Adipose tissue (tissue), 3 donors: ENCODE data around the gene RHOV. TPM values are rescaled to one million over a fixed set of nuclear protein-coding genes. Genes with fewer than 3 reads are reported as not detected.

ENCODE experiments used
- H3K27ac ChIP-seq: one replicate; pipeline ENCODE4 v1.5.1; 2013; ENCODE audit warnings: low read depth, low read length
- WGBS, 3 donors: extraction: QIAGEN DNeasy Blood & Tissue Kit; methylation state at CpG; one replicate each; pipeline ENCODE4 v1.1.7; 2013; 5-methylcytosine and 5-hydroxymethylcytosine counted together
- polyA plus RNA-seq, 3 donors: library from polyadenylated mRNA; stranded (reverse); fragments of 200-250 nt; gene quantifications; one replicate each; pipeline ENCODE4 v1.2.3, GENCODE V29; 2013
- donor health status: healthy with polysubstance abuse.
- donor health status: Bipolar disorder and iron deficiency.
- donor health status: healthy.

Gene RHOV
- 10 to 100 TPM in 1 of 3 donors, under 1 TPM in 1, not detected in 1; 0.30 to 14.6 TPM for polyA plus RNA-seq

- H3K27ac ChIP-seq = no peak within 1 kb of the TSS
- 0 to 1% (median 1%) methylated on average over 70 to 74 of the region's 74 CpGs for WGBS, 3 donors
These were observed at the start of gene RHOV for GRCh38 chr15:40873694-40874561. Gene RHOV (minus strand): TSS chr15:40874234. CDS start chr15:40874139, 95 bp downstream.

DNA sequence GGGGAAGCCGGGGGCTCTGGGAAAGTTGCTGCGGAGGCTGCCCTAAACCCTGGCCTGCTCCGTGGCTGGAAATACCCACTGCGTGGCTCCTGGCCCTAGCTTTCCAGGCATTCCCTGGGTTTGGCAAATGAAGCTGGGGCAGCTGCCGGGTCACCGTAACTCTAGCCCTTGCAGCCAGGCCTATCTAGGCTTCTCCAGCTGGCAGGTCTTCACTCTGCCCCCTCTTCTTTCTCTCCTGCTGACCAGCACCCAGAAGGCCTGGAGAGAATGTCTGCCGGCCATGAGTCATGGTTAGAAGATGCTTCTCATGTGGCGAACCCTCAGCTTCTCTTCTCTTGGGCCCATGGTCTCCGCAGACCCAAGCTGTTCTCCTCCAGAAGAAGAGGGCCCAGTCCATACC lies 49.5 kb upstream of the RHOV start:
- H3K27ac ChIP-seq = no peak overlapping the region
- WGBS, 3 donors = 87 to 95% (median 91%) methylated on average over 8 to 9 of the region's 9 CpGs

DNA sequence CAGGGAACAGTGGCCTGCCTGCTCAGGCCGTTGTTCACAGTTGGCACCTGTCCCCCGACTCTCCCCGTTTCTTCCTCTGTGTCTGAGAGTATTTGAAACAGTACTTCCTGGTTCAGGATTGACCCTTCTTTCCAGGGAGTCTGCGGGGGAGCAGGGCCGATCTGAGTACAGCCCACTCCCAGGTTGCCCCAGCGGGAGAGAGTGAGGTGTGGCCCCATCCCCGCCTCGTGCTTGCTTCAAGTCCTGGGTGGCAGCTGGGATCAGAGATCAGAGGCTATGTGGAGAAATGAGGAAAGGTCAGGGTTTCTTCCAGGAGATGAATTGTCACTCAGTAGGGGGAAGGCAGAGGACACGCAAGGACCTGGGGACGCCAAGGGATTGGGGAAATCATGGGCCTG lies 48.6 kb upstream of the RHOV start:
- H3K27ac ChIP-seq = no peak overlapping the region
- 69 to 77% (median 70%) methylated on average over 10 of the region's 10 CpGs for WGBS, 3 donors

DNA sequence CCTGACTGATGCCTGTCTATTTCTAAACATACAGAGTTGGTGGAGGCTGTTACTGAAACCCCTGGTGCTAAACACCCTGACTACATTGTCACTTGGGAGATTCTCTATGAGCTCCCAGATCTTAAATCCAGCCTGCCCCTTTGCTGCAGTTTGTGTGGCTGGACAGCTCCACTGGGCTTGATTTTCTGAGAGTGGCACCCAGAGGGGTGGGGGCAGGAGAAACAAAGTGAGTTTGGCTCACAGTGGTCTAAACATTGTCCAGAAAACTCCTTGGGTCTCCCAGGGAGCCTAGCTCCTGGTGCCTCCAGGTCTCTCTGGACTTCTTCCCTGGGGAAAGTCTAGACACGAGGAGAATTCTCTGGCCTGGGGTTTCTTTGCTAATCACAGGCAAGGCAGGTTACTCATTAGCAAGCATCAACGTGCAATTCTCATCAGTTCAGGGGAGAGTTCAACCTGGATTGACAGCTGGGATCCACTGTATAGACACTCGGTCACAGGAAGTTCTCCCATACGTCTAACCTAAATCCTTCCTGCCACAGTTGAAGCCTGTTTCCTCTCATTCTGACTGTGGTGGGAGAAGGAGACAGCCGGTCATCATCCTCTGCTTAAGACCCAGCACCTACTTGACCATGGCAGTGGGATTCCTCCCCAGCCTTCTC lies 48.0 kb upstream of the RHOV start:
- no peak overlapping the region for H3K27ac ChIP-seq
- 59 to 68% (median 61%) methylated on average over 5 of the region's 5 CpGs for WGBS, 3 donors

DNA sequence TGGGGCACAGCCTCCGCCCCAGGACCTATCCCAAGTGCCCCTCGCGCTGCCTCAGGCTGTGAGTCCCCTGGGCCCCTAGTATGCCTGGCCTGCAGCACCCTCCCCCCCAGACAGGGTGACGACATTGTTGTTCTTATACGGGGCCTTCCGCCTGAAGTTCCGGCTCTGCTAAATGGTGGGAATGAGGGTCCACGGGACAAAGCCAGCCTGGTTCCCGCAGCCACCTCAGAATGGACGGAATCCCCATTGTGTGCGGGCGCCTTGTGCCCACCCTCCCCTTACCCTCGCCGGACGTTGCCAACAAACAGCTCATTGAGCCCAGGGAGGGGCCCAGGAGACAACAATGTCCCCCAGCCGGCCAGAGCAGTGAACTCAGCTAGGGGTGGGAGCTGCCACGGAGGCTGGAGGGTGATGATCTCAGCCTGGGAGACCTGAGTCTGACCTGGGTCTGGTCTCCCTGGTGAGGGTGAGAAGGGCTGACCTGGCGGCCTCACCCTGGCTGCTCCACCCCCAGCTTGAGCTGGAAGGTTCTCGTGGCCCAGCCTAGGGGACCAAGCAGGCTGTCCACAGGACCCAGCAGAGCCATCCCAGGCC lies 44.9 kb upstream of the RHOV start:
- WGBS, 3 donors = 65 to 76% (median 66%) methylated on average over 19 of the region's 19 CpGs
- no peak overlapping the region for H3K27ac ChIP-seq

DNA sequence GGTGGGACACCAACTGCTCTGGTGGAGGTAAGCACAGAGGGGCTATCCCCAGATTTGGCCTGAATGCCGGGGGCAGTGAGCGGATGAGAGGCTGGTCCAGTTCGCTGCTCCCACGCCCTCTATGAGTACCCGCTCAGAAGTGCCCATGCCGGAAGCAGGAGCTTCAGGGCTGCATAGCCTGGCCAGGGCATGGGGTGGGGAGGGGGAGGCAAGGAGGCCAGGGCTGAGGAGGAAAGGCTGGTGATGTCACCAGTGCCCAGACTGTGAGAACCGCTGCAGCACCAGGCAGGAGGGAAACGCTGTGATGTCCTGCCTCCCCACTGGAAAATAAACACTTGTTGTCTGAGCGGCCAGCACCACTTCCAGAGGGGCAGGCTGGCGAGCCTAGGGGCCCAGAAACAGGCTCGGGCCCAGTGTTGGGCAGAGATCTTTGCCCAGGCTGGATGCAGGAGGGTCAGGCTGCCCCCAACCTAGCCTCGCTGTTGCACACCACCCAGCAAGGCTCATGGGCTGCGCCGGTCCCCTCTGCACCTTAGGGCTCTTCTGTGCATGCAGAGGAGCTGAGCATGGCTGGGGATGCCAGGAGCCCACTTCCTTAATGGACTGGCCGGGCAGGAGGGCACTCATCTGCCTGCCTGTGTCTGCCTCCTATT lies 44.2 kb upstream of the RHOV start:
- H3K27ac ChIP-seq = no peak overlapping the region
- 72 to 81% (median 78%) methylated on average over 14 to 15 of the region's 15 CpGs for WGBS, 3 donors

GRCh38 chr15:40917585-40917984 lies 43.6 kb upstream of the RHOV start:
- H3K27ac ChIP-seq = no peak overlapping the region
- WGBS, 3 donors = 71 to 76% (median 74%) methylated on average over 11 of the region's 11 CpGs

DNA sequence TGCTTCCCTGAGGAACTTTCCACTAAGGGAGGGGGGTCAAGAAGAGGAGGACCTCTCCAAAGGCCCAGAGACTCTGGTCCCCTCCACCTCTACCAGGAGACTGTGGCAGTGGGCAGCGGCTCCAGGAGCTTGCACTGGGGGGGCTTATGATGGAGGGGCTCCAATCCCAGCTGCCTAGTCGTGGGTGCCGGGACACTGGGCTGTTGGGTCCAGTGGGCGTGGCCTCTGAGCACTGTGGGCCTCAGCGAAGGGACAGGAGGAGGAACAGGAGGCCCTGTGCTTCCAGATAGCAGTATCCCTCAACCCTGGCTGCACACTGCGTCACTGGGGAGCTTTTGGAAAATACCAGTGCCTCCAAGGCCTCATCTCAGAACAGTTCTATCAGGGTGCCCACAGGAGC lies 41.6 kb upstream of the RHOV start:
- WGBS, 3 donors = 65 to 80% (median 74%) methylated on average over 6 of the region's 6 CpGs
- H3K27ac ChIP-seq = no peak overlapping the region

GRCh38 chr15:40915116-40915661 lies 41.2 kb upstream of the RHOV start:
- 79 to 87% (median 83%) methylated on average over 12 of the region's 12 CpGs for WGBS, 3 donors
- no peak overlapping the region for H3K27ac ChIP-seq

GRCh38 chr15:40914486-40914885 lies 40.5 kb upstream of the RHOV start:
- 80 to 85% (median 82%) methylated on average over 8 of the region's 8 CpGs for WGBS, 3 donors
- H3K27ac ChIP-seq = no peak overlapping the region

DNA sequence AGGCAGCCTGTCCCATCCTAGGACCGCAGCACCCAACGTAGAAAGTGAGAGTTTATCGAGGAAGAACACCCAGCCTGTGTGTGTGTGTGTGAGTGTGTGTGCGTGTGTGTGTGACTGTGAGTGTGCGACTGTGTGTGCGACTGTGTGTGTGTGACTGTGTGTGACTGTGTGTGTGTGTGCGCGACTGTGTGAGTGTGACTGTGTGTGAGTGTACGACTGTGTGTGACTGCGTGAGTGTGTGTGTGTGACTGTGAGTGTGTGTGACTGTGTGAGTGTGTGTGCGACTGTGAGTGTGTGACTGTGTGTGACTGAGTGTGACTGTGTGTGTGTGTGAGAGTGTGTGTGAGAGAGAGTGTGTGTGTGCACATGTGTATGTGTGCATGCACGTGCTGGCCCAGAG lies 40.0 kb upstream of the RHOV start:
- H3K27ac ChIP-seq = no peak overlapping the region
- WGBS, 3 donors = 97% methylated on average over 12 of the region's 12 CpGs

- 65 to 81% (median 69%) methylated on average over 6 of the region's 6 CpGs for whole genome bisulfite sequencing, 3 donors
- no peak overlapping the region for H3K27ac ChIP-seq
These were observed 38.4 kb upstream of the RHOV start for GRCh38 chr15:40912478-40912877.

DNA sequence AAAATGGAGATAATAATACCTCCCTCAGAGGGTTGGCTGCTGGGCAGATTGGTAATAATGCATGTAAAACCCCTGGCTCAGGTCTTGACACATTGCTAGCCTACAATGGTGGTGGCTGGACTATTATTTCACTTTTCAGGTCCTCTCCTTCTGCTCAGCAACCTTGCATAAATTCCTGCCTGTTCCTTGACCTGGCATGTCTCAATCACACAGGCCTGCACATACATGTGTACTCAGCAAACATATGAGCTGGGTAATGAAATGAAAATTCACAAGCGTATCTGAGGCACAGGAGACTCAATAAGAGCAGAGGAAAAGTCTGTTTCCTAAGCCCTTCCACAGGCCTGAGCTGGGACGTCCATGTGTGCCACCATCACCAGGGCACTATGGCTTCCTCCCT lies 37.7 kb upstream of the RHOV start:
- no peak overlapping the region for H3K27ac ChIP-seq
- 76 to 92% (median 85%) methylated on average over 2 of the region's 2 CpGs for WGBS, 3 donors

- WGBS, 3 donors = 61 to 84% (median 63%) methylated on average over 7 of the region's 7 CpGs
- H3K27ac ChIP-seq = no peak overlapping the region
These were observed 37.1 kb upstream of the RHOV start for GRCh38 chr15:40911141-40911540.

- H3K27ac ChIP-seq = no peak overlapping the region
- WGBS, 3 donors = 45 to 72% (median 46%) methylated on average over 17 of the region's 17 CpGs
These were observed 35.9 kb upstream of the RHOV start for GRCh38 chr15:40909662-40910630.

DNA sequence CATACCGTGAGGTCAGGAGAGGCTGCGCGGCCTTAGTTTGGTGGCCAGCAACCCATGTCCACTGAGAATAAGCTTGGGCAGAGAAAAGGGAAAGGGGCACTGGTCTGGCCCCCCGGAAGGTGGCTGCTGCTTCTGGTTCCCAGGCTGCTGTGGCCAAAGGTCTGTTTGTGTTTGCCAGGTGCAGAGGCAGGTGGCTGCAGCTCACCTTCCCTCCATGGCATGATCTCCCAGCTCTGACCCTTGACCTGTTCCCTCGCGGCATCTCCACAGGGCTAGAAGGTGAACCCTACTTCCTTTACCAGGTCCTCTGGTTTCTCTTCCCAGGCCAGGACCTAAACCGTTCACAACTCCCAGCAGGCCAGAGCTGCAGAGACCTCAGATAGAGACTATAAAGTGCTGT lies 34.1 kb upstream of the RHOV start:
- H3K27ac ChIP-seq = no peak overlapping the region
- 69 to 87% (median 76%) methylated on average over 7 of the region's 7 CpGs for WGBS, 3 donors

- WGBS, 3 donors = 17 to 37% (median 18%) methylated on average over 19 to 22 of the region's 22 CpGs
These were observed 33.2 kb upstream of the RHOV start for GRCh38 chr15:40906991-40907802.

More at GRCh38 chr15:40906991-40907802, 33.2 kb upstream of the RHOV start:
- no peak overlapping the region for H3K27ac ChIP-seq
